Right lung (tissue), 5 donors: Measurements from ENCODE around the gene SPECC1L. TPM values are rescaled to one million over a fixed set of nuclear protein-coding genes. Genes with fewer than 3 reads are reported as not detected.
A peak's percentile ranks its signal among the peaks of the same experiment; 100 is the strongest.
"Not testable (repeated sequence)": the region's sequence is repeated elsewhere in the genome, so short reads cannot be mapped to it uniquely, and the experiment has no call there.

Source experiments
- DNase-seq, 2 donors: peaks; one replicate each; pipeline ENCODE4 v3.0.0-alpha.2; 2013
- polyA plus RNA-seq, 5 donors: library from polyadenylated mRNA; unstranded; fragments of 120-200 nt; gene quantifications; one replicate each; pipeline versions ENCODE4 v1.2.1 to v1.2.3, GENCODE V29; 2013; ENCODE audit warnings: inconsistent platforms in 1 of 5, low replicate concordance in 1 of 5; ENCODE audit not compliant: insufficient read length in 5 of 5, insufficient read depth in 1 of 5

SPECC1L gene
- polyA plus RNA-seq, 5 donors, result 66.3 to 90.2 (median 81.6) TPM

DNA sequence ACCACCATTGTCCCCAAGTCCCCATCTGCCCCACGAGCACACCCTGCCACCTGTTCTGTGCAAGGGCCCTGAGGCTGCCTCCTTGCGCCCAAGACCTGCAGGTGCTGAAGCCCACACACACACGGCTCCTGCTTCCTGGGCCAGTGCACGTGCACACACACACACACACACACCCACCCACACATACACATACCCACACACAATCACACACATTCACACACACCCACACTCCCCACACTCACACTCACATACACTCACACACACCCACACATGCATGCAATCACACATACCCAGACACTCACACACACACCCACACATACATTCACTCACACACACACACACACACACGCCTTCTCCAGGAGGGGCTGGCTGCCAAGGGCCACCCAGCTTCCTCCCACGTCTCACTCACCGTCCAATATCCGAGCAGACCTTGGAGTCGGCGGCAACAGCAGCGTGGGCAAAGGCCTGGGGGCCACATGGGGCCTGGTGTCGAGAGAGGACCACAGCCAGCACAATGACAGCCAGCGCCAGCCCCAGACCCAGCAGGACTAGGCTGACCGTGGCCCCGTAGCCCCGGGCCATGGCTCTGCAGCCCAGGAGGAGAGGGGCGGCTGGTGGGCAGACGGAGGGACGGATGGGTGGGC, 26.4 kb upstream of the SPECC1L start:
- peak; percentile 39 to 51 for DNase-seq

DNA sequence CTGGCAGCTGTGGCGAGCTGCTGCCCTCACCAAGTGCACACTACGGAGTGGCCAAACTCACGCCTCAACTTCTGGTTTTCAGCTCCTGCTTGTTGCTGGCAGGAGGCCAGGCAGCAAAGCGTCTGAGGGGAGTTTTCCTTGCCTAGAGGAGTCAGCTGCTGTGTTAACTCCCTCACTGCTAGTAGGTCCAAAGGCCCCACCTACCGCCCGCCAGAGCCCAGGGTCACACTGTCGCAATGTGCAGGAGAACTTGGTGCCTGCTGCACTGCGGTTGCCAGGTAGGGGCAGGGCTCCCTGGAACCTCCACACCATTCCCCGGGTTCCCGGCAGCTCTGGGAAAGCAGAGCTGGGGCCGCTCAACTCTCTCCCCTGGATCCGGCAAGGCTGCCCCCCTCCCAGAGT, 25.6 kb upstream of the SPECC1L start, which contains the start of gene GGT5:
Gene GGT5 (minus strand): TSS at position 53 of the 402 bp plus-strand sequence. CDS start 357 bp downstream, outside the sequence.
- DNase-seq, result peak in 1 of 2 donors; percentile 16

DNA sequence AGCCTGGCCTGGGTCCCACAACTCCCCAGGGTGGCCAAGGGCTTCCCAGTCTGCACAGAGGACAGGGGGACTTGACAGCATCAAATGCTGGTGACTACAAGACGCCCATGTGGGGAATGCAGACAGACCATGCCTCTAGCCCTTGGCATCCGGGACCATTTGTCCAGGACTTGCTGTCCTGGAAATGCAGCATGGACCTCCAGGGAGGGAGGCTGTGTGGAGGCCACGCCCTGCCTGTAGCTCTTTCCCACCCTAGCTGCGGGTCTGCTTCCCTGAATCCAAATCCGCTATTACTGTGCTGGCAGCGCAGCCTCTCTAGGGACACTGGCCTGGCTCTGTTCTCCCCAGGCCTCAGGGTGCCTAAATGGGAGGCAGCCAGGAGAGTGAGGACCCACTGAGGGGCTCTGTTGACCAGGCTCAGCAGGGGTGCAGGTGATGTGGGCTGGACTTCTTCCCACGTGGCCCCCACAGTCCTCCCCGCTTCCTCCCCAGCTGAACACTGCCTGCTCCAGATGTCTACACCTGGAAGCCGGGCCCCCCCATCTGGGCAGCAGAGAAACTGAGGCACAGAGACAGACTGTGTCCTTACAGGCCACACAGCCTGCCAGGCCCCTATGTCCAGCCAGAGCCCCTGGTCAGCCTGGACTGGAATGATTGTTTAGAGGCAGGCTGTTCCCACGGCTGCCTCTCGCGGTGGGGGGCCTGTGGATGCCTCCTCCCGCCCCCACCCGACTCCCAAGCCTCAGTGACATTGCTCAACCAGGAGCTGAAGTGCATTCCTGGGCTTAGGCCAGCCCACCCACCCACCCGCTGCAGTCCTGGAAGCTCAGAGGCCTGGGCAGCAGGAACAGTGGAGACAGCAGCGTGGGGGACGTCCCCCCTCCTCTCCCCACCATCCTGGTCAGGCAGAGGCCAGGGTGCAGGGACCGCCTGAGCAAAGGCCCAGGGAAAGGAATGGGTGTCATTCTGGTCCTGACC, 24.8 kb upstream of the SPECC1L start:
- peak in 1 of 2 donors; percentile 58 for DNase-seq

DNA sequence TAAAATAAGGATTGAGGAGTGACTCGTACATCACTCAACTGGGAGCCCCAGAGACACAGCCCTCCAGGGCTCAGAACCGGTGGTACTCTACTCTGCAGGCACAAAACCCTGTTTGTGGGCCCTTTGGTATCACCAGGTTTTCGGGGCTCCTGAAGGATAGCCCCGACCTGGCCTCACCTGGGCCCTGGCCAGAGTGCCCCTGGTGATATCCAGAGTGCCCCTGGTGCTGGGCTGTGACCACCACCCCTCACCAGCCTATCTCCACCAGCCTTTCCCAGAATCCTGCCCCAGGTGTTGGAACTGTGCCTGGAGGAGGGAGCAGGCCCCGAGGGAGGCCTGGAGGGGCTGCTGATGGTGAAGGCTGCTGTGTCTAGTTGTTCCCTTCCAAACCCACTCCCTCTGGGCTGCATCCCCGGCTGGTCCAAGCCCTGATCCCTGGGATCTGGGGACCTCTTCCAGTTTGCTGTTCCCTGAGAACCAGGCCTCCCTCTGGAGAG, 23.6 kb upstream of the SPECC1L start:
- no peak for DNase-seq

DNA sequence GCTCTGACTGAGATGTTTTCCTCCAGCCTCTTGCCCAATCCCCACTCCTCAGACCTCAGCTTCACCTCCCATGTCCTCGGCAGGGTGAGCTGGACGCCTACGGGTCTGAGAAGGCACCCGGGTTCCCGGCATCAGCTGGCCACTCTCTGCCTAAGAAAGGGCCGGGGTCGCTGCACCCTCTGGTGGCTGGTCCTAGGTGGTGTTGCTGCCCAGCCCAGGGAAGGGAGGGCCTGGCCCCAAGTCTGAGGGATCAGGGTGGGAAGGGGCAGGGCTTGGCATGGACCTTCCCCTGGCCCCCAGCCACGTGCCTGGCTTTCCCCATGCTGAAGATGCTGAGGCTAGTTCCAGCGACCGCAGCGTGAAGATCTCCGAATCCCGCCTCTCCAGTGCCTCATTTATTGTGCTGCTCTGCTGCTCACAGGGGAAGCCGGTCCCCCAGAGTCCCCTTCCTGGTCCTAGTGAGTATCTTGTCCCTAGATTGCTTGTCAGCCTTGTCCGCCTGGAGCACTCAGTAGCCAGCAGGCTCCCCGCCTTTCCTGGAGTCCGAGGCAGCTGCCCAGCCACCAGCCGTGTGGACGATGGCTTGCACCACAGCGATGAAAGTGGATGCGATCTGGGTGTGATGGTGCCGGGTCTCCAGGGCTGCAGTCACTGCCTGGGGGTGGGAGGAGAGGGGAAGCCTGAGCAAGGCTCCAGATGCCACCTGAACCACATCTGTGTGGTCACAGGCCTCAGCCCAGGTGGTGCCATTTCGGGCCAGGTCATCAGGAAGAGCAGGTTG, 22.9 kb upstream of the SPECC1L start:
- peak; percentile 91 to 94 for DNase-seq

DNA sequence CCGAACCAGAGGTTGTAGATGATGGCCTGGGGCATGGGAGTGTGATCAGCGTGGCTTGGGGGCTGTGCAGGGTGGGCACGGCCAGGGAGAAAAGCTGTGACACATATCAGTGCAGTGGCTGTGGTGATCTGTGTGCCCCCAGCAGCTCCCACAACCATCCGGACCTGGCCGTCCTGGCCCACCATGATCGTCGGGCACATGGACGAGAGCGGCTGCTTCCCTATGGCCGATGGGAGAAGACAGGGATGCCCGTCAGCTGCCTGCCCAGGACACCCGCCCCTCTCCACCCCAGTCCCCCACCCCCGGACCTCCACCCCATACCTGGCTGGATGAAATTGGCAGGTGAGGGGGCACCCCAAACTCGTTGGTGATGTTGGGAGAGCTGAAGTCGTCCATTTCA, 22.0 kb upstream of the SPECC1L start:
- not testable (repeated sequence) for DNase-seq

DNA sequence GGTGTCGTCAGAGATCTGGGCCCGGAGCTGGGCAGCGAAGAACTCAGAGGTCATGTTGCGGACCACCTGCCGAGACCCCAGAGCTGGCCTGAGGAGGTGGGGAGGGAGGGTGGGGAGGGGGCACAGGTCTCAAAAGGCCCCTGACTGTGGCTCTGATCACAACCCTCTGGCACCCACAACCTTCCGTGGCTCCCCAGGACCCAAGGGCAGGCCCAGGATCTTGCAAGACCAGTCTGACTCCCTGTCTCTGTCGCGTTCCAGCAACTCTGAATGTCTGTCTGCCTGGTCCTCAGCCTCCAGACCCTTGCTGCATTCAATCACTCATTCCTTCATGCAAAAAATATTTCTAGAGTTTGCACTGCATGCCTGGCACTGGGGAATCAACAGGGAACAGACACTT, 21.2 kb upstream of the SPECC1L start:
- DNase-seq, result not testable (repeated sequence)

DNA sequence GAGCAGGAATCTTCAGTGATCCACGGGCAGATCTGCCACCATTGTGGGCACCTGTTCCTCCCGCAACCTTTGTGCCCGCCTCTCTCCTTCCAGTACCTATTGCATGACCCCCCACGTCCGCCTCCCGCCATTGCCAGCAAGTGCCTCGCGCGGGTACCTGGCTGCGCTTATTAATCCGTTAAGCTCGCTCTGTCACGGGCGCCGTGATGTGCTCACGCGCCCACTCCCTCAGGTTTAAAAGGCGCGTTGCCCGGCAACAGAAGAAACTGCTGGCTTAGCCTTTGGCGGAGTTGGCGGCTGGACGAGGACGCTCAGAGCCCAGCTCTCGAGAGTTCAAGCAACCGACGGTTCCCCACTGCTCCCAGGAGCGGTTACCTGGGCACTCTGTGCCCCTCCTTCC, 19.3 kb upstream of the SPECC1L start:
- DNase-seq, result not testable (repeated sequence)

DNA sequence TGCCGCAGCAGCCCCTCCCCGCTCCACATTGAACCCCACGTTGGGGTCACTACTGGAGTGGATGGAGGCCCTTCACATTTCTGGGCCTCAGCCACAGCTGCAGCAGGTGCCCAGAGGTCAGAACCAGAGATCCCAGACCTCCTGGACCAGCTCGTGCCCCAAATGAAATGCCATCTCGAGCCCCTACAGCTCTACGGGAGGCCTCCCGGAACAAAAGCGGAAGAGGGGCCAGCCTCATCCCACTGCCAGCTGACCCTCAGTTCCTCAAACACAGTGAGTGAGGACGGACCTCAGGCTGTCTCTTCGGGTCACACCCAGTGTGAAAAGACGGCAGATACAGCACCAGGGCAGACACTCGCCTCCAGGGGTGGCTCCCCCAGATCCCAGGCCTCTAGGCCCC, 17.5 kb upstream of the SPECC1L start:
- not testable (repeated sequence) for DNase-seq

DNA sequence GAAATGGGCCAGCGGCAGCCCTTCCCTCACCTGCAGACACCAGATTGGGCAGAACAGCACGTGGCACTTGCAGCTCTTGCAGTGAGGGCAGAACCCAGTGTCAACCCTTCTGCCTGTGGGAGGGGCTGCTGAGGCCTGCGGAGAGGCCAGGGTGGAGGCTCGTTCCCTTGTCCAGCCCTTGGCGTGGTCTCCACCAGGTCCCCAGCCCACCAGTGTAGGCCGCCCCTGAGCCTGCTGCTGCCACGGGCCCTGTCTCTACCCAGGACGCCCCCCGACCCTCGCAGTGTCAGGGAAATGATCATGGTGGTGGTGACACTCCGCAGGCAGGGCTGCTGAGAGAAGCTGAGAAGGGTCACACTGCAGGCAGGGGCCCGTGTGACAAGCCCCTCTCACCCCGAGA, 14.5 kb upstream of the SPECC1L start:
- DNase-seq, result not testable (repeated sequence)

DNA sequence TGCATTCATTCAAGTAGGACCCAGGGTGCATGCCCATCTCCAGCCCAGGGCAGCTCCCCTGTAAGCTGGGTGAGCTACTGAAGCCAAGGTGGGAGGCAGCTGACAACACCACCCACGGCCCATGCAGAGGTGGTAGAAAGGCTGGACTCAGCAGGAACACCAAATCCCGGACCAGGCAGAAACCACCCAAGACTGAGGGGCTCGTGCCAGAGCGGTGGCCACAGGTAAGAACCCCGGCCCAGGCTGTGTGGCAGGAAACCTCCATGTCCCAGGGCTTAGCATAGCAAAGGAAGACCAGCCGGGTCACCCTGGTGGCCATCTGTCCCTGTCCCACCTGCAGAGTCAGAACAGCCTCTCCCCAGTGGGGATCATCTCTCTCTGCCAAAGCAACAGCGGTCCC, 13.9 kb upstream of the SPECC1L start:
- not testable (repeated sequence) for DNase-seq

DNA sequence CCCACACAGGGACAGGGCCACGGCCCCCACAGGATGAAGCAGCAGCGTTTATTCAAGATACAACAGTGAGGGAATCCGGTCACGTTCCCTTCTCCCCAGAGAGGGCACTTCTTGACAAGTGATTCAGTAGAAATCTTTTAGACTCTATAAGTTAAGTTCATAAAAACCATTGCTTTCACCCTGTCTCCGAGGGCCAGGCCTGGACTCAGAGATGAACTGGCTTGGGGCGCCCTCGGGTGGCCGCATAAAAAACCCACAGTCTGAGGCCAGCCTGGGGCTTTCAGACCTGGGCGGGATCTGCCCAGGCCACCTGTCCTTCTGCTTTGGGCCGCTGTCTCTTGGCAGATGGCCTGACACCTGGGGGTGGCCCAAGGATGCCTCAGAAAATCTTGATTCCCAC, 11.2 kb upstream of the SPECC1L start:
- peak in 1 of 2 donors; percentile 45 for DNase-seq

DNA sequence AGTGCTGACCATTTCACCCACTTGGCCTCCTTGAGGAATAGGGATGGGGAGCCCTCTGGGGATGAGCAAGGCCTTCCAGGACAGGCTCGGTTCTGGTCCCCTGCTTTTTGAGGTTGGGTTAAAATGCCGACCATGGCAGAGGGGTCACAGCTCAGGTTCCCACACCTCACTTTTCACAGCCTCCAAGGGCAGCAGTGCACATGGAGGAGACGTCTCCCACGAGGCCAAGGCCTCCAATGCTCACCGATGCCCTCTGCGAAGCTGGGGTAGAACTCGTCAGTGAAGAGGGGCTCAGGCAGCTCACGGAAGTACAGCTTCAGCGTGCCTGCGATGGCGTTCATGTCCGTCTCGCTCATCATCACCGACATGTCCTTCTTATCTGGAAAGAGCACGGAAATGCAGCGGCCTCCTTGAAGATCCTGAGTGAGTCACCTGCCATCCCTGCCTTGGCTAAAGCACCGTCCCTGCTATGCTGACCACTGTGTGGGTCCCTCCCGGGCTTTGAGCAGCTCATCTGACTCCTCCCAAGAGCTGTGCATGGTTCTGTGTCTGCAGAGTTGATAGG, 8.4 kb upstream of the SPECC1L start:
- not testable (repeated sequence) for DNase-seq

DNA sequence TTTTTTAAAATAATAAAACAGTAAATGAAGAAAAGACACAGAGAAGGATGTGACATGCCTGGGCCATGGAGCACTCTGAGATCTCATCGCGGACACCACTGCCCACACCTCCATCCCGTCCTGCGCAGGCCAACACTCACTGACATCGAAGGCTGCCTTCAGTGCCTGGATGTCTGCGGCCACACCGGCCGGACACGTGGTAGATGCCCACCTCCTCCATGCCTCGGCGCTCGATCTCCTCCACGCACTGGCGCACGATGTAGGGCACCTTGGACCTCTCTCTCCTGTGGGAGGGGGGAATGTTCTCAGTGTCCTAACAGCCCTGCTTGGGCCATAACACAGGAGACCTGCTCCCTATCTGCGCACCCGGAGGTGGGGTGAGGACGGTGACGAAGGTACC, 7.2 kb upstream of the SPECC1L start:
- DNase-seq, result not testable (repeated sequence)

DNA sequence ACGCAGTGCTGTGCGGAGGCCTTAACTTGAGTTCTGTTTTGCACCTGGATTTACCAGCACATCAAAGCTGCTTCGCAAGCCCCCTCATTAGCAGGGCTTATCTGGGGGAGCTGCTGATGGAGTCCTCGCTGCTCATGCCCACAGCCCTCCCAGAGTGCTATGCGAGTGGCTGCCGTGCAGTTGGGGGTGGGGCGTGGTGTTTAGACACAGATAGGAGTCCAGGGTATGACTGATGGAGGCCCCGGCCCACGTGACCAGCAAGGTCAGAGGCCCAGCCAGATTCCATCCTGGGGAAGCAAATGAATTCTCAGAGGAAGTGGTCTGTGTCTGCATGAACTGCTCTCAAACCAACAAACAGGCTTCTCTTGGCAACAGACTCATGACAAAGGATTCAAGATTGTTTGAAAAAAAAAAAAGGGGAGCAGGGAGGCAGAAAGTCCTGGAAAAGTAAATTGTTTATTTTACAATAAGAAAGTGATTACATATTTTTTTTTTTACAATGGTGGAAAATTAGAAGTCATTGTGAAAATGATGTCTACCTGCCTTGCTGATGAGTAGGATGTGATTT, 6.2 kb upstream of the SPECC1L start:
- not testable (repeated sequence) for DNase-seq

DNA sequence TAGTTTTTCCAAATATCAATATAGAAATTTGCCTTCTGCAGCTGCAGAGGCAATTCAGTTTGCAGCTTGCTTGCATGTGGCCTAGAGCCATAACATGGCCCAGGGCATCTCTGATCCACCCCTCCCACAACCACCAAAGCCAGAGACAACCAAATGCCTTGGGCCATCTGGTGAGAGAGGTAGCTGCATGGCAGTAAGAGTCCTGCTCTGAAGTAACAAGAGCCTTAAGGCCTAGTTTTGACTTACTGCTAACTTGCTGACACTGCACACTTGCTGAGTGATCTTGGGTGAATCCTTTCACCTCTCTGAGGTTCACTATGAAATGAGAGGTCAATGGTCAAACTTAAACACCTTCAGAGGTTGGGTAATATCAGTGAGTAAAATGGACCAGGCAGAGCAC, 4.9 kb upstream of the SPECC1L start:
- no peak for DNase-seq

DNA sequence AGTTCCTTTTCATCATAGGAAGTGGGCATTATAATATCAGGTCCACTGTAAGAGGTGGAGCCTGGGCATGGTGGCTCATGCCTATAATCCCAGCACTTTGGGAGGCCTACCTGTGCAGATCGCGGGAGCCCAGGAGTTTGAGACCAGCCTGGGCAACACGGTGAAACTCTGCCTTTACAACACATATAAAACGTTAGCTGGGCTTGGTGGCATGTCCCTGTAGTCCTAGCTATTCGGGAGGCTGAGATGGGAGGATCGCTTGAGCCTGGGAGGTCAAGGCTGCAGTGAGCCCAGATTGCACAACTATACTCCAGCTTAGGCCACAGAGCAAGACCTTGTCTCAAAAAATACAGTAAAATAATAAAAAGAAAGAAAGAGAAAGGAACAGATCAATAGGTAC, 4.1 kb upstream of the SPECC1L start:
- DNase-seq, result not testable (repeated sequence)

DNA sequence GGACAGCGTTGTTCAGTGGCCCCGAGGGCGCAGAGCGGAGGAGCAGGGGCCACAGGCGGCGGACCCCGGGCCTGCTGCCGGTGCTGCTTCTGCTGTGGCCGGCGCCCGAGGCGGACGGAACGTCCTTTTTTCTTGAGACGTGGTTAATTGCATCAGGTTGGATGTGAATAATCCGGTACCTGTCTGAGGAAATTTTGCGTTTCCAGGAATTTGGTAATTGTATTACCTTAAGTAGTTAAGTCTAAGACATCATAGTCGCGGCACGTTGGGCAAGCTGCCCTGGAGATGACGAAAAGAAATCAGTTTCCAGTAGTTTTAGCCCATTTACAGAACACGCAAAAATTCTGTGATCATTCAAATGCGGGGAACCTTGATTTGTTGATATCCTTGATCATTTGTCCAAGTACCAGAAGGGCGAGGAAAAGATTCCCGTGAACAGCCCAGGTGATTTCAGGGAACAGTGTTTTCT, 789 bp downstream of the SPECC1L start:
- DNase-seq, result peak in 1 of 2 donors; percentile 27

DNA sequence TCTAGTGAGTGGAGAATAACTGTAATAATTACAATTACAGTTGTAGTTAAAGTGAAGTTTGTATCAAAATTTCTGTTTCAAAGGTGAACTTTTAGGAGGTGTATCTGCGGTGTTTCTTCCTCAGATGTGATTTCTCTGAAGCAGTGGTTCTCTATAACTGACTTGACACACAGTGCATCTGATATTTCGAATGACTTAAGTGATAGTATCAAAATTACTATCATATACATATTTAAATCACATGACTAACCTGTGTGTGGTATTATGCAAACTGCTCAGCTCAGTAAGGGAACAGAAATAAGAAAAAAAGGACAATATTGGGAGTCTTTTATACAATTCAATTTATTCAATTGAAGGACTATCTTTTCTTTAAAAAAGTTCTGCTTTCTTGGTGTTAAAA, 2.4 kb downstream of the SPECC1L start:
- not testable (repeated sequence) for DNase-seq

DNA sequence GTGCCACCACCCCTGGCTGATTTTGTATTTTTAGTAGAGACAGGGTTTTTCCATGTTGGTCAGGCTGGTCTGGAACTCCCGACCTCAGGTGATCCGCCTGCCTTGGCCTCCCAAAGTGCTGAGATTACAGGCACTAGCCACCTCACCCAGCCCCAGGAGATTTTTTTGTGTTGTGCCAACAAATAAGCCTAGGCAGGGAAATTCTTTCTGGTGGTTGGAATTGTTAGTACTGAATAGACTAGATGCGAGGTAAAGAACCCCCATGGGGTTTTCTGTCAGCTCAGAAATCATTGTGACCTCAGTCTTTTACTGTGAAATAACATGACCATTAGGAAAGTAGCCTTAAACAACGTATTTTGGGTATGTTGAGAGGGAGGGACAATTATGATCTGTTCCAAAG, 3.3 kb downstream of the SPECC1L start:
- not testable (repeated sequence) for DNase-seq
